Measurements from ENCODE around the gene SPTBN5. TPM values are rescaled to one million over a fixed set of nuclear protein-coding genes. Genes with fewer than 3 reads are reported as not detected.
A peak's percentile ranks its signal among the peaks of the same experiment; 100 is the strongest.

The SPTBN5 gene
- total and polyA plus RNA-seq, 2 experiments from 2014 or later: 0.57 to 1.1 TPM

GRCh38 chr15:41881550-41881919, 12.3 kb downstream of the SPTBN5 start:
- no peaks in the 10 kb centered on the region for H3K36me3 ChIP-seq (ENCODE audit: insufficient read depth)
- no peaks in the 10 kb centered on the region for H3K9me2 ChIP-seq (ENCODE audit: insufficient read depth)
- H3K27me3 ChIP-seq (ENCODE audit: insufficient read depth): peaks cover 31% of the 10 kb centered on the region
- Mint-ChIP-seq H3K4me3 (peak overlapping the region; percentile 56), H3K27ac (no peak overlapping the region), H3K9me3 (no peaks in the 10 kb centered on the region; the same call in 2 of the 3 replicates), H3K4me1 (peaks cover 10% of the 10 kb centered on the region), H3K27me3 (ENCODE audit: insufficient read depth, low read depth, poor library complexity) (peaks cover 37% of the 10 kb centered on the region), H3K36me3 (ENCODE audit: low read depth) (no peaks in the 10 kb centered on the region; the same call in 2 of the 3 replicates)
- peak overlapping the region; percentile 89 for H2AFZ ChIP-seq
- H3K4me1 ChIP-seq (ENCODE audit: insufficient read depth): no peaks in the 10 kb centered on the region
- no peaks in the 10 kb centered on the region for H3K79me2 ChIP-seq (replicated peaks; ENCODE audit: insufficient read depth)
- no peak overlapping the region for H3K27ac ChIP-seq (ENCODE audit: low read depth)
- H3F3A ChIP-seq (replicated peaks; ENCODE audit: low read depth): 0 out of 2 replicates have a peak, but pooled peaks cover 4% of the 10 kb centered on the region
- H4K20me1 ChIP-seq (replicated peaks; ENCODE audit: insufficient read depth): no peaks in the 10 kb centered on the region
- H3K4me3 ChIP-seq: peak overlapping the region; percentile 68
- ATAC-seq (no peak), DNase-seq (ENCODE audit: low spot score) (no peak)
- TF ChIP-seq EZH2phosphoT487 (IDR thresholded peaks at IDR 0.05; ENCODE audit: unreplicated experiment) (no peak), JUNB (IDR thresholded peaks at IDR 0.05; ENCODE audit: unreplicated experiment) (no peak), EZH2 (IDR thresholded peaks at IDR 0.05; ENCODE audit: low read depth, unreplicated experiment) (peak; percentile 39)
- H3K4me2 ChIP-seq: peak overlapping the region; percentile 65

GRCh38 chr15:41881086-41881485, 12.8 kb downstream of the SPTBN5 start:
- no peaks in the 10 kb centered on the region for H3K4me1 ChIP-seq (ENCODE audit: insufficient read depth)
- H3K36me3 Mint-ChIP-seq (ENCODE audit: low read depth): no peaks in the 10 kb centered on the region; the same call in 2 of the 3 replicates
- no peak overlapping the region for H3K4me3 ChIP-seq
- H3K36me3 ChIP-seq (ENCODE audit: insufficient read depth): no peaks in the 10 kb centered on the region
- H3F3A ChIP-seq (replicated peaks; ENCODE audit: low read depth): 0 out of 2 replicates have a peak, but pooled peaks cover 4% of the 10 kb centered on the region
- no peak for DNase-seq (ENCODE audit: low spot score)
- H4K20me1 ChIP-seq (replicated peaks; ENCODE audit: insufficient read depth): no peaks in the 10 kb centered on the region
- H3K27me3 Mint-ChIP-seq (ENCODE audit: insufficient read depth, low read depth, poor library complexity): peaks cover 37% of the 10 kb centered on the region
- no peaks in the 10 kb centered on the region; the same call in 2 of the 3 replicates for H3K9me3 Mint-ChIP-seq
- H3K9me2 ChIP-seq (ENCODE audit: insufficient read depth): no peaks in the 10 kb centered on the region
- H3K4me1 Mint-ChIP-seq: peaks cover 10% of the 10 kb centered on the region
- no peak overlapping the region for H3K27ac ChIP-seq (ENCODE audit: low read depth)
- H2AFZ ChIP-seq: peak overlapping the region; percentile 89
- ATAC-seq: no peak
- H3K27ac Mint-ChIP-seq: no peak overlapping the region
- H3K27me3 ChIP-seq (ENCODE audit: insufficient read depth): peaks cover 31% of the 10 kb centered on the region
- no peaks in the 10 kb centered on the region for H3K79me2 ChIP-seq (replicated peaks; ENCODE audit: insufficient read depth)
- peak overlapping the region; percentile 56 for H3K4me3 Mint-ChIP-seq
- H3K4me2 ChIP-seq: peak overlapping the region; percentile 65; the same call in 1 of the 2 replicates
- TF ChIP-seq EZH2 (IDR thresholded peaks at IDR 0.05; ENCODE audit: low read depth, unreplicated experiment): no peak
- no peak for TF ChIP-seq REST (IDR thresholded peaks at IDR 0.05; ENCODE audit: unreplicated experiment)
- no peak for TF ChIP-seq POLR2AphosphoS5 (IDR thresholded peaks at IDR 0.05; ENCODE audit: low read depth)
- TF ChIP-seq CTCF (conservative IDR thresholded peaks at IDR 0.05; ENCODE audit: low read depth in 2 of 2): no peak
- no peak for TF ChIP-seq ETS1 (IDR thresholded peaks at IDR 0.05)
- TF ChIP-seq ZNF331 (CRISPR knock-in tag; IDR thresholded peaks at IDR 0.05; ENCODE audit: low read depth): no peak
- TF ChIP-seq STAT1 (IDR thresholded peaks at IDR 0.05; ENCODE audit: unreplicated experiment): no peak
- TF ChIP-seq JUNB (IDR thresholded peaks at IDR 0.05; ENCODE audit: unreplicated experiment): no peak
- no peak for TF ChIP-seq EZH2phosphoT487 (IDR thresholded peaks at IDR 0.05; ENCODE audit: unreplicated experiment)
- TF ChIP-seq NANOG (IDR thresholded peaks at IDR 0.05; ENCODE audit: borderline replicate concordance): no peak
- no peak for TF ChIP-seq ZNF114 (CRISPR knock-in tag; IDR thresholded peaks at IDR 0.05)
